GM21528 (cell line): Measurements from ENCODE around the gene CCDC28B.
A peak's percentile ranks its signal among the peaks of the same experiment; 100 is the strongest.

Experiments used
- ATAC-seq: cut with Tn5 transposase; IDR thresholded peaks from one replicate; pipeline ENCODE4 v1.9.1; 2021; ENCODE audit warnings: mild to moderate bottlenecking, moderate library complexity; ENCODE audit not compliant: unreplicated experiment, low FRiP score

The CCDC28B gene

GRCh38 chr1:32249831-32250525 is 49.6 kb downstream of the CCDC28B start:
- ATAC-seq, result peak; percentile 54

GRCh38 chr1:32250893-32251716 is 50.7 kb downstream of the CCDC28B start, which contains the start of gene LCK:
TSS of gene LCK (plus strand) at chr1:32251265. CDS start at chr1:32274330, 23,065 bp downstream.
- peak; percentile 31 for ATAC-seq
